GM12878 (cell line): ENCODE measurements around the gene BRCA2. TPM values are rescaled to one million over a fixed set of nuclear protein-coding genes. Genes with fewer than 3 reads are reported as not detected.

ENCODE experiments used
- BRCA1 ChIP-seq: IDR thresholded peaks from 2 replicates; pipeline ENCODE4 v1.6.1; 2011; ENCODE audit warnings: low read depth, low read length, improper control_type of control experiment
- HSF1 ChIP-seq: fragments of 150-350 bp; IDR thresholded peaks from 2 replicates; pipeline ENCODE4 v1.6.1; 2014; ENCODE audit warnings: mild to moderate bottlenecking, low read depth, low read length
- MXI1 ChIP-seq: fragments of 150-350 bp; IDR thresholded peaks from 2 replicates; pipeline ENCODE4 v1.6.1; 2011; ENCODE audit warnings: low read depth, mild to moderate bottlenecking, inconsistent platforms, low read length, improper control_type of control experiment
- NFYB ChIP-seq: IDR thresholded peaks from 2 replicates; pipeline ENCODE4 v1.6.1; 2011; ENCODE audit warnings: low read depth, mild to moderate bottlenecking, low read length, improper control_type of control experiment, moderate library complexity; ENCODE audit not compliant: insufficient read depth
- POU2F2 ChIP-seq: IDR thresholded peaks from 3 replicates; pipeline ENCODE4 v1.6.1; 2011; ENCODE audit warnings: low read depth, mild to moderate bottlenecking, low read length, borderline replicate concordance
- polyA plus RNA-seq, 11 experiments: library from polyadenylated mRNA; depleted of rRNA in 4 of 11; unstranded in 6 of 11; stranded (reverse) in 5 of 11; fragments of >200 nt; fragmentation: Nextera tagmentation in 4 of 11; fragmentation: Illumina TruSeq in 1 of 11; extraction: Ambion mirVana in 4 of 11; extraction: Trizol in 1 of 11; gene quantifications; 1 replicate in 1 of 11; 2 replicates in 10 of 11; pipeline versions ENCODE4 v1.2.1 to v1.2.3, GENCODE V29; 2011 to 2016; ENCODE audit warnings: inconsistent platforms in 2 of 11, missing spikeins in 2 of 11, low read depth in 1 of 11
- total RNA-seq, 4 experiments: library from RNA; depleted of rRNA in 3 of 4; stranded (reverse); fragments of >200 nt in 3 of 4; fragmentation: Illumina TruSeq in 1 of 4; extraction: Trizol in 1 of 4; gene quantifications; 2 replicates each; pipeline versions ENCODE4 v1.2.1 to v1.2.3, GENCODE V29; 2013 to 2021
- TF ChIP-seq, protein P1 (sequence below): IDR thresholded peaks from 2 replicates; pipeline ENCODE4 v1.6.1; 2012; ENCODE audit warnings: mild to moderate bottlenecking, low read depth, low read length
- TF ChIP-seq, protein P2 (sequence below): IDR thresholded peaks from 2 replicates; pipeline ENCODE4 v1.6.1; 2011; ENCODE audit warnings: low read depth, mild to moderate bottlenecking, low read length, moderate library complexity, borderline replicate concordance; ENCODE audit errors: extremely low read depth

The BRCA2 gene
- total and polyA plus RNA-seq, 10 of the 15 experiments (the other 5 are each of a cell fraction or from before 2014, with no cell fraction given): 7.6 to 42.2 (median 23.9) TPM

DNA sequence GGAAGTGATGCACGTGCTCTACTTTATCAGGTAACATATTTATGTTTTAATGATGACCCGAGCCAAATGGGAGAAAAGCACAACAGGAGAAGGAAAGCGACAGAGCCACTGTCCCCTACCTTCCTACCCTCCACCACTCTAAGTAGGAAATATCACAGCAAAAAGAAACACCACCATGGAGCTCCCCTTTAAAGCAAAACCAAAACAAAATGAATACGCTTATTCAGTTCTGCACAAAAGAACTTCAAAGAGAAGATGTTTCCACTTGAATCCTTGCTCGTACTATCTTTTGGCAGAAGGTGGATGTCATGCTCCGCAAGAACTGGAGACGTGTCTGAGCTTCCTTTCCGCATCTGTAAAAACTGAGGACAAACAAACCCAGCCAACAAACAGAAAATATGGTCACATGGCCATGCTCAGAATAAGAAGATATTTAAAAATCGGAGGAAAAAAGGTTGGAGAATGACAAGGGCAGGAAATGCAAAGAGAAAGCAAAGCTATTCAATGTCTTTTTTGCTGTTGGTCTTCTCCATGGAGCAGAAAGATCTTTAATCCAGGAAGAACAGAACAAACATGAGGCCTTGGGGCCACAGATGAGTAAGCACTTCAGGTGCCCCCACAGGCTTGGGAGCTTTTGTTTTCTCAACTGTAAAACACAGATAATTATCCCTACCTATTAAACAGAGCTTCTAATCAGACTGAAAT is 93.1 kb downstream of the BRCA2 start (continued):
- TF ChIP-seq, protein P1, sequence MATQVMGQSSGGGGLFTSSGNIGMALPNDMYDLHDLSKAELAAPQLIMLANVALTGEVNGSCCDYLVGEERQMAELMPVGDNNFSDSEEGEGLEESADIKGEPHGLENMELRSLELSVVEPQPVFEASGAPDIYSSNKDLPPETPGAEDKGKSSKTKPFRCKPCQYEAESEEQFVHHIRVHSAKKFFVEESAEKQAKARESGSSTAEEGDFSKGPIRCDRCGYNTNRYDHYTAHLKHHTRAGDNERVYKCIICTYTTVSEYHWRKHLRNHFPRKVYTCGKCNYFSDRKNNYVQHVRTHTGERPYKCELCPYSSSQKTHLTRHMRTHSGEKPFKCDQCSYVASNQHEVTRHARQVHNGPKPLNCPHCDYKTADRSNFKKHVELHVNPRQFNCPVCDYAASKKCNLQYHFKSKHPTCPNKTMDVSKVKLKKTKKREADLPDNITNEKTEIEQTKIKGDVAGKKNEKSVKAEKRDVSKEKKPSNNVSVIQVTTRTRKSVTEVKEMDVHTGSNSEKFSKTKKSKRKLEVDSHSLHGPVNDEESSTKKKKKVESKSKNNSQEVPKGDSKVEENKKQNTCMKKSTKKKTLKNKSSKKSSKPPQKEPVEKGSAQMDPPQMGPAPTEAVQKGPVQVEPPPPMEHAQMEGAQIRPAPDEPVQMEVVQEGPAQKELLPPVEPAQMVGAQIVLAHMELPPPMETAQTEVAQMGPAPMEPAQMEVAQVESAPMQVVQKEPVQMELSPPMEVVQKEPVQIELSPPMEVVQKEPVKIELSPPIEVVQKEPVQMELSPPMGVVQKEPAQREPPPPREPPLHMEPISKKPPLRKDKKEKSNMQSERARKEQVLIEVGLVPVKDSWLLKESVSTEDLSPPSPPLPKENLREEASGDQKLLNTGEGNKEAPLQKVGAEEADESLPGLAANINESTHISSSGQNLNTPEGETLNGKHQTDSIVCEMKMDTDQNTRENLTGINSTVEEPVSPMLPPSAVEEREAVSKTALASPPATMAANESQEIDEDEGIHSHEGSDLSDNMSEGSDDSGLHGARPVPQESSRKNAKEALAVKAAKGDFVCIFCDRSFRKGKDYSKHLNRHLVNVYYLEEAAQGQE: no peak
- TF ChIP-seq BRCA1 (no peak), MXI1 (no peak), POU2F2 (no peak), HSF1 (no peak), NFYB (no peak)
- TF ChIP-seq, protein P2, sequence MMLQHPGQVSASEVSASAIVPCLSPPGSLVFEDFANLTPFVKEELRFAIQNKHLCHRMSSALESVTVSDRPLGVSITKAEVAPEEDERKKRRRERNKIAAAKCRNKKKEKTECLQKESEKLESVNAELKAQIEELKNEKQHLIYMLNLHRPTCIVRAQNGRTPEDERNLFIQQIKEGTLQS: 0 out of 2 replicates have a peak, but pooled peaks have one; percentile 4
